Cardiac septum (tissue), 1 donor: ENCODE data around the gene COLQ. TPM values are rescaled to one million over a fixed set of nuclear protein-coding genes. Genes with fewer than 3 reads are reported as not detected.

Experiments used
- DNase-seq: peaks from one replicate; pipeline ENCODE4 v3.0.0-alpha.2; 2020; ENCODE audit warnings: low spot score
- intact Hi-C: fragments of 100-400 bp; cut with DNase I; formaldehyde crosslinking; loops from one replicate; pipeline ENCODE4 v1.14.0; 2022
- microRNA-seq: library from miRNA; unstranded; fragments of <30 nt; microRNA quantifications from one replicate; pipeline ENCODE4 v1.2.0, GENCODE V29; 2020
- total RNA-seq: library from RNA; stranded (reverse); fragmentation: NEBNext Ultra II Directional; extraction: Animal tissue kit (Norgen Biotek cat#: 25700); gene quantifications from one replicate; pipeline ENCODE4 v1.2.1, GENCODE V29; 2021
- donor health status: DM: no; HTN: no; CAD: no.

COLQ gene
- total RNA-seq, 1 donor from 2014 or later = 41.7 TPM

DNA sequence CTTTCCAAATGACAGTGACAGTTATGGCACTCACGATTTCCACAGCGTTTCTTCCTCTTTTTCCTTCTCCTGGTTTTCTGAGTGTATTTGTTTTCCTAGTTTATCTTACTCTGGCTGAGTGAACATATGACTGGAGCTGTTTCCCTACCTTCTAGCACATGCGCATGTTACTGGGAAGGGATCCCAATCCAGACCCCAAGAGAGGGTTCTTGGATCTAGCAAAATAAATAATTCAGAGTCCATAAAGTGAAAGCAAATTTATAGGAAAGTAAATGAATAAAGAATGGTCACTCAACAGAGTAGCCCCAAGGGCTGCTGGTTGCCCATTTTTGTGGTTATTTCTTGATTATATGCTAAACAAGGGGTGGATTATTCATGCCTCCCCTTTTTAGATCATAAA lies 118.0 kb downstream of the COLQ start:
- intact Hi-C loops = loop anchor here (5.0 to 10.0 kb wide), 2 partner anchors 201 to 289 kb away; no protein-coding TSS in a partner anchor
- DNase-seq = no peak

DNA sequence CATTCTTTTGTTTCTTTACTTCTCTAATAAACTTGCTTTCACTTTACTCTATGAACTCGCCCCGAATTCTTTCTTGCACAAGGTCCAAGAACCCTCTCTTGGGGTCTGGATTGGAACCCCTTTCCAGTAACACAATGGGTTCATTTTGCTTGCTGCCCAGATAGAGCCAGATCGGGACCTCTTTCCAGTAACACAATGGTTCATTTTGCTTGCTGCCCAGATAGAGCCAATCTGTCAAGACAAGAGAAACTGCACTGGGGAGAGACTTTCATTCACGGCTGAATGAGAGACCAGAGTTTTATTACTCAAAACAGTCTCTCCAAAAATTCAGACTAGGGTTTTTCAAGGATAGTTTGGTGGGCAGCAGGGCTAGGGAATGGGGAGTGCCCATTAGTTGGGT lies 119.6 kb downstream of the COLQ start:
- intact Hi-C loops = loop anchor here (5.0 to 10.0 kb wide), 2 partner anchors 200 to 287 kb away; no protein-coding TSS in a partner anchor
- no peak for DNase-seq

Small RNA genes lying within 50 kb of the gene (microRNA-seq; reads per million reads assigned to microRNA genes)
- gene MIR4270 = not detected

Other genes starting within 250 kb of the COLQ start
- gene SH3BP5, start 189.1 kb downstream of the COLQ start, total RNA-seq = 11.4 TPM
- gene METTL6, start 94.2 kb downstream of the COLQ start, total RNA-seq = 11.7 TPM
- 10.3 TPM for gene EAF1, start 94.1 kb downstream of the COLQ start, total RNA-seq
- gene HACL1, start 79.9 kb upstream of the COLQ start, total RNA-seq = 12.6 TPM
- 7.7 TPM for gene BTD, start 80.0 kb upstream of the COLQ start, total RNA-seq